Measurements from ENCODE around the gene ACRBP.
A peak's percentile ranks its signal among the peaks of the same experiment; 100 is the strongest.

The ACRBP gene

GRCh38 chr12:6646276-6647082 lies 753 bp downstream of the ACRBP start:
- no peak for DNase-seq

DNA sequence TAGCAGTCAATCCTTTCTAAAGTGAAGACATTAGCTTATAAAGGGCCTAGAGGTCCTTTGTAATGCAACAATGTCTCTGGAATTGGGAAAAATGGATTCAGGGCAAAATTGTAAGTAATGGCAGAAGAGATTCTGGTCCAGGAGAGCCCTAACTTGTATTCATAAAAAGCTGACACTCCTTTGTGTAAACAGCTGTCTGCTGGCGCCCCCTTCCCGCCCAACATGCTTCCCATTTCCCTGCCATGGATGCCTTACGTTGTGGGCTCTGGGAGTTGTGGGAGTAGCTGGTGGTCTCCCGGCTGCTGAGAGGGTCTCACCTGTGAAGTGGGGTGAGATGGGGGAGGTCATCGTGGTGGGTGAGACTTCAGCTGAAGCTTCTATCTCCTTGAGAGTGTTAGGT lies 2.3 kb downstream of the ACRBP start:
- no peak for DNase-seq

DNA sequence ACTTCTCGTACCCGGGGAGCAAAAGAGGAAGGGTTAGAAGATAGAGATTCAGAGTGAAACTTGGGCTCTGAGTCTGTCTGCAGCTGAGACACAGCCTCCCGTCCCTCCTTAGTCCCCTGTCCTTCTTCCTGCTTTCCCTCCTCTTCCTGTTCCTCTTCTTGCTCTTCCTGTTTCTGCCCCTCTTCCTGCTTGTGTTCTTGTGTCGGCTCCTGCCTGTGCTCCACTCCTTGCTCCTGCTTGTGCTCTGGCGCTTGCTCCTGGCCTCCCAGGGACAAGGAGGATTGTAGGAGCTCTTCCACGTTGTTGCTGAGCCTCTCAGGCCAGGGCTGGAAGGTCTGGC lies 3.0 kb downstream of the ACRBP start:
- DNase-seq: no peak

DNA sequence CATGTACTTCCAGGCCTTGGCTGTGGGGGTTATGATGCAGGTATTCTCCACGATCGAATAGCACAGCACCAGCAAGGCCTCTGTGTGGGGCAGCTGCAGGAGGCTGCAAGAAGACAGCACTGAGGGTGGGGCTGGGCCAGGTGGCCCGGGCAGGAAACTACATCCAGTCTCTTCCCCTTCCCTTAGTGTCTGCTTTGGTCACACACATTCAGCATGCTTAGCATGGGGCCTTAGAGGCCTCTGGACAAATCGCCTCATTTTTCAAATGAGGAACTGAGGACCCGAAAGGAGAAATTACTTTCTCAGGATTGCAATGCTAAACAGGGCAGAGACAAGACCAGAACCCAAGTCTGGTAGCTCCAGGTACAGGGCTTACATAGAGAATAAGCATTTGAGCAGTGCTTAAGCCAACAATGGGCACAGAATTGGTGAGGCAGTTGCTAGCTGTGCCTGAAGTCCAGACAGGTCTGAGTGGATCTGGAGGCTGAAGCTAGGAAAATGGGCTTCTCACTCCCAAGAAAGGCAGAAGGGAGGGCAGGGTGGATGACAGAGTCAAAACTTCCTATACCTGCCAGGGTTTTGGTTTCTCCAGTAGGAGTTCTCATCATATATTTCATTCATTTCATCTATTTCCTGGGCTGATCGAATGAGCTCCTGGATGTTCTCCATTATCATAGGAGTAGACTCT lies 3.5 kb downstream of the ACRBP start:
- no peak for DNase-seq

DNA sequence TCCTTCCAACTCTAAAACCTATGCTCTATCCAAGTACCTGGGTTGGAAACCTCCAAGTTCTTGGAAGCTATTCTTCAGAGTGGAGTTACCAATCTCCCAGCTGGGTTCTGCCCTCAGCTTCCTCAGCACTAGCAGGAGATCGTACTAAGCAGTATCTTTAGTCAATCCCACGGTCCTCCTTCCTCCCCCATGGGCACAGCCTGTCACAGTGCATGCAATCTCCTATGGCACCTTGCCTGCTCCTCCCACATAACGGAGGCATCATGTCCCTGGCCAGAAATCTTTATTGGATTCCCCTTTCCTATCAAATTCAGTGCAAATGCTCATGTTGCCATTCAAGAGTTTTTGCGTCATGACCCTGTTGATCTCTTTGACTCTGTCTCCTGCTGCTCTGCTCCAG lies 6.1 kb downstream of the ACRBP start:
- no peak for DNase-seq

- DNase-seq: no peak
Measured at GRCh38 chr12:6640497-6640896, 6.7 kb downstream of the ACRBP start.

DNA sequence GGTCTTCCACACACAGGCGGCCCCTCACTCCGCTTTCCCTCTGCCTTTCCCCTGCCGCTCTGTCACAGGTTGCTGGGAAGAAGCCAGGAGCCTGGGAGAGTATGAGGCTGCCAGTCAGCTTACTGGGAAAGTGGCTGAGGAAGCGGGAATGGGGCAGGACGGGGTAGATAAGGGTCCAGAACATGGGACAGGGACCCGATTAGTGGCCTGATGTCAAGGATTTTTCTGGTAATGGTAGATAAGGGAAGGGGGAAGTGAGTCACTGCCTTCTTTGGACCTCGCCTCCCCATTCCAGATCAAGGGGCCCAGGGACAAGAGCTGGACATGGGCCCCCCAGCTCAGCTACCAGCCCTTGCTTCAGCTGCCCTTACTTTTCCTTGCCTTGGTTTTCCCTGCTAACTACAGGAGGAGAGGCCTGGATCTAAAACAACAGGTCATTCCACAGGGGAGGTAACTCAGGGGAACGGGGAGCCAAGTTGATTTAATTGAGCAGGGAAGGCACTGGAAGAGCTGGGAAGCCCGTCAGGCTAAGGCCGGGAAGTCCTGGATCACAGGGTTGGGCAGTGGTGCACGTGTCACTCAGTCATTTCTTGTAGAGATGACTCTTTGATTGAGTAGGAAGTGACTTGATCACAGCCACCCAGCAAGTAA lies 8.0 kb downstream of the ACRBP start:
- DNase-seq: no peak

DNA sequence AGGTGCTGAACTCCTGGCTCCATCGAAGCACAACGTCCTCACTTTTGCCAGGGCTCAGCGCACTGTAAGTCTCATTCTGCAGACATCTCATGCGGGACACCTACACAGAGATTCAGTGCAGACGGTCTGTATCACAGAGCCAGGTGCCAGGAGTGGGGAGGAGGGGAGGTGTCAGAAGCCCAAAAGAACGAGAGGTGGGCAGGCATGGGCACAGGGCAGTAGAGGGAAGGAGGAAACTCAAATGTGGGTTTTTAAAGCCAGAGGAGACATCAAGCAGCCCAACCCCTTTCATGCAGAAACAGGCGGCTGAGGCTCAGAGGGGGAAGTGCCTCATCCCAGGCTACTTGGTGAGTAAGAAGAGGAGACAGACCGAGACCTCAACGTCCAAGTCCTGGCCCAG lies 8.9 kb downstream of the ACRBP start:
- DNase-seq: no peak

GRCh38 chr12:6635856-6636531 lies 11.2 kb downstream of the ACRBP start, which contains the start of gene LPAR5:
Gene LPAR5 (minus strand): TSS chr12:6635959. CDS start chr12:6621248, 14,711 bp downstream.
- DNase-seq: no peak

- peak; percentile 50 to 56 for DNase-seq
Measured at GRCh38 chr12:6635375-6635855, 11.8 kb downstream of the ACRBP start.

DNA sequence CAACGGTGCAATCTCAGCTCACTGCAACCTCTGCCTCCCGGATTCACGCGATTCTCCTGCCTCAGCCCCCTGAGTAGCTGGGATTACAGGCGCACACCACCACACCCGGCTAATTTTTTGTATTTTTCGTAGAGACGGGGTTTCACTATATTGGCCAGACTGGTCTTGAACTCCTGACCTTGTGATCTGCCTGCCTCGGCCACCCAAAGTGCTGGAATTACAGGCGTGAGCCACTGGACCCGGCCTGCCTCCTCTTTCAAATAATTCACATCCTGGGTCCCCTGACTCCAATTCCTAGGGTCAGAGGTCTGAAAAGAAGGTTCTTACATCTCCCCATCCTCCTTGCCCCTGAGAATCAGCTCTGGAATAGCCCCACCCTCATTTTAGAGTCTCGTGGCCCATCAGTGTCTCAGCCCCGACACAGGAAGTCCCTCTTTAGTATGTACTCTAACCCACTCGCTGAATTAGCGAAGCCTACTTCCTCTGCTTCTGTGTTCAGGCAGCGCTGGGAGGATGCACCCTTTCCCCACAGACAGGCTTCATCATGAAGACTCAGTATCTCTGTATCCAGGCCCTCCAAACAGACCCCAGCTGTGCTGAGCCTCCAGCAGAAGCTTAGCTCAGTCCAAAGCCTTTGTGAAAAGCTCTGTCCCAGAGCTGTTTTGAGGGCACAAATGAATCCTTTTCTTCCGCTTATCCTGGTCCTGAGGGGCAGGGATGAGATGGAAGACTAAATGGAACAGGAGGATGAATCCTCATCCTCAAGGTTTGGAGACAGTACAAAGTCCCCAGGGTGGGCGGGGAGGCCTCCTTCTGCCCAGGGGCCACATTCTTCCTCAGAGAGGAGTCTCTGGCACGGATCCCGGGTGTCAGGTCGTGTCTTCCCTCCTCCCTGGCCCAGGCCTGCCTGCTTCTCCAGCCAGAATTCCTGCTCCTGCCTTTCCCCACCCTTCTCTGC lies 14.9 kb downstream of the ACRBP start:
- peak; percentile 41 to 49 for DNase-seq

- no peak for DNase-seq
Measured at GRCh38 chr12:6631549-6631961, 15.7 kb downstream of the ACRBP start.

- DNase-seq: no peak
Measured at GRCh38 chr12:6630736-6631135, 16.5 kb downstream of the ACRBP start.

- peak; percentile 65 to 70 for DNase-seq
Measured at GRCh38 chr12:6627616-6628015, 19.6 kb downstream of the ACRBP start.

- no peak for DNase-seq
Measured at GRCh38 chr12:6626654-6627283, 20.5 kb downstream of the ACRBP start.

DNA sequence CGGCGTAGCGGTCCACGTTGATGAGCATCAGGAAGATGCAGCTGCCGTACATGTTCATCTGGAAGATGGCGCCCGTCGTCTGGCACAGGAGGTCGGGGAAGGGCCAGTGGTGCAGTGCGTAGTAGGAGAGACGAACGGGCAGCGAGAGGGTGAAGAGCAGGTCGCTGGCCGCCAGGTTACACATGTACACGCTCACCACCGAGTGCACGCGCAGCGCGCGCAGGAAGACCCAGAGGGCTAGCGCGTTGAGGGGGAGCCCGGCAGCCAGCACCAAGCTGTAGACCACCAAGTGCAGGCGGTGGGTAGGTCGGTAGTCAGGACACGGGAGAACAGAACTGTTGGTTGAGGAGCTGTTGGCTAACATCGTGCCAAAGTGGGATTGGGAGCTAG lies 26.4 kb downstream of the ACRBP start:
- DNase-seq: no peak

DNA sequence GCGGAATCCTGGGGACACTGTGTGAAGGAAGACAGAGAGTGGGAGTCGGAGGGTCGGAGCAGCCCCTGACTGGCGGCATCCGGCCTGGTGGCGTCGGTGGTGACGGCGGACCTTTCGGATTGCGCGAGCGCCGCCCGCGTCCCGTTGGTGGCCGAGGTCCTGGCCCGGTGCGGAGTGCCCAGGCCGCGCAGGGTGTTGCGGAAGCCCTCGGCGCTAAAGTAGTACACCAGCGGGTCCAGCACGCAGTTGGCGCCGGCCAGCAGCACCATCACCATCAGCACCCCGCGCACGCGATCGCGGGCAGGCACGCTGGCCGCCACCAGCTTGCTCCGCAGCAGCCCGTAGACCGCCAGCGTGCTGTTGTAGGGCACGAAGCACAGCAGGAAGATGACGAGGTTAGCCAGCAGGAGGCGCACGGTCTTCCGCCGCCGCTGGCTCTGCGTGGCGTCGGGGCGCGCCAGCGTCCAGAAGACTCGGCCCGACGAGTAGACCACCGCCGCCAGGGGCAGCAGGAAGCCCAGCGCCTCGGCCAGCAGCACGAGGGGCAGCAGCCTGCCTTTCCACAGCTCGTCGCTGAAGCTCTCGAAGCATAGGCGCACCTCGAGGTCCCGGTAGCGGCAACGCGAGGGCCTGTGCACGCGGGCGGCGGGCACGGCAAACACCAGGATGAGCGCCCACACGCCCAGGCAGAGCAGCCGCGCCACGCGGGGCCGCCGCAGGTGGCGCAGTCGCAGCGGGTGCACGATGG lies 26.9 kb downstream of the ACRBP start:
- DNase-seq: peak; percentile 46 to 54

- DNase-seq: no peak
Measured at GRCh38 chr12:6618483-6619225, 28.6 kb downstream of the ACRBP start.

GRCh38 chr12:6615802-6616201 lies 31.4 kb downstream of the ACRBP start:
- no peak for DNase-seq

All from activated CD4-positive, alpha-beta T cell treated with anti-CD3 and anti-CD28 coated beads for 4 hours (primary cell).